ENCODE results near the gene ZNF234. TPM values are rescaled to one million over a fixed set of nuclear protein-coding genes. Genes with fewer than 3 reads are reported as not detected.

The ZNF234 gene
- total and polyA plus RNA-seq, 2 of the 4 experiments (the other 2 are of a cell fraction): 4.0 to 15.8 TPM

- Histone ChIP-seq H3K79me1 (ENCODE audit: low read depth in 1 of 2, low read length in 2 of 2) (no peaks in the 10 kb centered on the region), H2AFZ (replicated peaks; ENCODE audit: low read length, poor library complexity) (no peak overlapping the region), H3K14ac (replicated peaks; ENCODE audit: low read depth, low read length) (no peak overlapping the region), H3K27ac (ENCODE audit: insufficient read depth, low read length) (no peak overlapping the region), H2BK120ac (ENCODE audit: low read depth, low read length) (no peak overlapping the region), H3K4me1 (ENCODE audit: control insufficient read depth, insufficient read depth, low read length) (no peaks in the 10 kb centered on the region), H2AK5ac (ENCODE audit: low read depth, low read length) (no peak overlapping the region), H2AK9ac (replicated peaks; ENCODE audit: low read depth, low read length, poor library complexity) (no peak overlapping the region), H3K18ac (ENCODE audit: low read depth, low read length) (no peak overlapping the region), H3K4ac (ENCODE audit: low read depth, low read length) (no peak overlapping the region), H3K27me3 (ENCODE audit: control insufficient read depth, insufficient read depth, low read length) (no peaks in the 10 kb centered on the region), H2BK5ac (ENCODE audit: low read depth, low read length, poor library complexity, severe bottlenecking) (no peak overlapping the region), H3K23ac (ENCODE audit: low read depth, low read length) (no peak overlapping the region), H4K91ac (ENCODE audit: insufficient read depth, low read depth, low read length) (no peak overlapping the region), H4K8ac (ENCODE audit: low read depth in 2 of 2, low read length in 2 of 2) (no peak overlapping the region), H3K36me3 (ENCODE audit: control insufficient read depth, insufficient read depth, low read length) (peaks cover 26% of the 10 kb centered on the region), H2BK20ac (ENCODE audit: low read depth, low read length) (no peak overlapping the region), H3K9ac (ENCODE audit: low read depth, low read length) (no peak overlapping the region), H3K56ac (ENCODE audit: extremely low read depth, insufficient read depth, low read length) (no peak overlapping the region), H4K5ac (ENCODE audit: low read depth, low read length) (no peak overlapping the region), H4K20me1 (ENCODE audit: insufficient read depth, low read length) (no peaks in the 10 kb centered on the region), H3K4me3 (ENCODE audit: insufficient read depth, low read depth, low read length) (no peak overlapping the region), H3K9me1 (ENCODE audit: insufficient read depth, low read length) (no peaks in the 10 kb centered on the region), H3K4me2 (ENCODE audit: low read depth, low read length) (no peak overlapping the region), H3K9me3 (ENCODE audit: control insufficient read depth, insufficient read depth, low read length) (peaks cover 17% of the 10 kb centered on the region), H2BK15ac (ENCODE audit: low read depth, low read length) (no peak overlapping the region)
- POLR2A ChIA-PET (ENCODE audit: unreplicated experiment): no interaction called here
- no peak for DNase-seq
- ATAC-seq (ENCODE audit: low read depth): no peak
- CTCF ChIA-PET: no interaction called here
- in situ Hi-C loops (cut with MboI; ENCODE audit: low sequenced_read_pairs): no loop called here
- WGBS, 2 experiments (ENCODE audit: extremely low coverage in 2 of 2, insufficient read length in 1 of 2): no CpG with 5 or more reads among the region's 5 CpGs
- intact Hi-C loops (cut with micrococcal nuclease): no loop called here
- no TSS peak for BruUV-seq (replicated peaks)
- TF ChIP-seq RCOR1 (IDR thresholded peaks at IDR 0.05; ENCODE audit: insufficient replicate concordance, low read length): no peak
- TF ChIP-seq ELK1 (IDR thresholded peaks at IDR 0.05; ENCODE audit: borderline replicate concordance, low read depth, low read length): no peak
- TF ChIP-seq RFX5 (IDR thresholded peaks at IDR 0.05; ENCODE audit: low read depth, low read length): no peak
- TF ChIP-seq SMC3 (IDR thresholded peaks at IDR 0.05; ENCODE audit: low read depth, low read length): no peak
- no peak for TF ChIP-seq FOS (IDR thresholded peaks at IDR 0.05; ENCODE audit: low read depth, low read length)
- TF ChIP-seq NFE2L2 (IDR thresholded peaks at IDR 0.05; ENCODE audit: low read depth, low read length): no peak
- no peak for TF ChIP-seq USF2 (IDR thresholded peaks at IDR 0.05; ENCODE audit: low read depth, low read length)
- TF ChIP-seq CHD1 (IDR thresholded peaks at IDR 0.05; ENCODE audit: low read depth, low read length): no peak
- no peak for TF ChIP-seq CEBPB (IDR thresholded peaks at IDR 0.05; ENCODE audit: low read depth, low read length)
- no peak for TF ChIP-seq CTCF (conservative IDR thresholded peaks at IDR 0.05; ENCODE audit: low read depth, low read length)
- dilution Hi-C loops (cut with HindIII; ENCODE audit: low sequenced_read_pairs, unreplicated experiment): no loop called here
These were observed 9.4 kb upstream of the ZNF234 start for GRCh38 chr19:44131955-44132354.

Data from IMR-90 (cell line).